ENCODE data around the gene DDIAS. TPM values are rescaled to one million over a fixed set of nuclear protein-coding genes. Genes with fewer than 3 reads are reported as not detected.

Gene DDIAS
- 0.26 and 0.63 TPM in 2 replicates for total RNA-seq

GRCh38 chr11:82901165-82901921 is at the start of gene DDIAS:
TSS of gene DDIAS (plus strand) at chr11:82901736. CDS start at chr11:82914739, 13,003 bp downstream.

GRCh38 chr11:82900277-82901164 is 1.0 kb upstream of the DDIAS start, which contains the start of gene PRCP:
TSS of gene PRCP (minus strand) at chr11:82900430. CDS start at chr11:82900402, 28 bp downstream.

Other genes with a start within 250 kb of the DDIAS start
- gene FAM181B, start 167.9 kb upstream of the DDIAS start, total RNA-seq, result not detected in 2 replicates
- 59.1 and 93.8 TPM in 2 replicates for gene PRCP, start 1.3 kb upstream of the DDIAS start, total RNA-seq
- 15.7 and 19.1 TPM in 2 replicates for gene RAB30, start 170.2 kb downstream of the DDIAS start, total RNA-seq

All from bronchial smooth muscle cell (primary cell).